GM23338 (cell line): ENCODE data around the gene PHYKPL. TPM values are rescaled to one million over a fixed set of nuclear protein-coding genes. Genes with fewer than 3 reads are reported as not detected.

ENCODE experiments used
- ATAC-seq: fragments of 200-7000 bp; cut with Tn5 transposase; 3 replicates; pipeline ENCODE4 v1.9.1; 2020
- DNase-seq: peaks from one replicate; pipeline ENCODE4 v3.0.0-alpha.2; 2015; ENCODE audit warnings: low spot score
- H2AFZ ChIP-seq: fragments of 200-600 bp; sonication (generic); 2 replicates; pipeline ENCODE4 v1.8.0; 2016; ENCODE audit warnings: antibody characterized with exemption, mild to moderate bottlenecking, moderate library complexity
- H3F3A ChIP-seq: fragments of 200-600 bp; sonication (generic); replicated peaks from 2 replicates; pipeline ENCODE4 v1.8.0; 2017; ENCODE audit warnings: antibody characterized with exemption, mixed run types, low read depth
- H3K27ac ChIP-seq: fragments of 200-600 bp; sonication (generic); 2 replicates; pipeline ENCODE4 v1.6.1; 2016; ENCODE audit warnings: low read depth
- H3K27me3 ChIP-seq: fragments of 200-600 bp; sonication (generic); 2 replicates; pipeline ENCODE4 v1.8.0; 2016; ENCODE audit warnings: mild to moderate bottlenecking, mixed run types, moderate library complexity; ENCODE audit not compliant: insufficient read depth
- H3K36me3 ChIP-seq: fragments of 200-600 bp; sonication (generic); 2 replicates; pipeline ENCODE4 v1.8.0; 2016; ENCODE audit warnings: mild to moderate bottlenecking; ENCODE audit not compliant: insufficient read depth
- H3K4me1 ChIP-seq: fragments of 200-600 bp; sonication (generic); 2 replicates; pipeline ENCODE4 v1.8.0; 2016; ENCODE audit warnings: mild to moderate bottlenecking, moderate library complexity; ENCODE audit not compliant: insufficient read depth
- H3K4me2 ChIP-seq: fragments of 200-600 bp; sonication (generic); 2 replicates; pipeline ENCODE4 v1.7.1; 2017; ENCODE audit warnings: mixed run types
- H3K4me3 ChIP-seq: fragments of 200-600 bp; sonication (generic); 2 replicates; pipeline ENCODE4 v1.6.1; 2016; ENCODE audit warnings: mixed run types
- H3K79me2 ChIP-seq: fragments of 200-600 bp; sonication (generic); replicated peaks from 2 replicates; pipeline ENCODE4 v1.8.0; 2017; ENCODE audit warnings: mild to moderate bottlenecking; ENCODE audit not compliant: insufficient read depth
- H3K9me2 ChIP-seq: fragments of 200-600 bp; sonication (generic); 2 replicates; pipeline ENCODE4 v1.8.0; 2017; ENCODE audit not compliant: insufficient read depth
- H4K20me1 ChIP-seq: fragments of 200-600 bp; sonication (generic); replicated peaks from 2 replicates; pipeline ENCODE4 v1.8.0; 2017; ENCODE audit warnings: mild to moderate bottlenecking; ENCODE audit not compliant: insufficient read depth
- H3K27ac Mint-ChIP-seq: 2 replicates; pipeline ENCODE4 v1.8.0; 2020; ENCODE audit warnings: inconsistent platforms, mild to moderate bottlenecking, moderate library complexity, mixed read lengths
- H3K27me3 Mint-ChIP-seq: 3 replicates; pipeline ENCODE4 v1.8.0; 2022; ENCODE audit warnings: low read depth, mild to moderate bottlenecking, moderate library complexity, mixed read lengths, inconsistent platforms; ENCODE audit not compliant: insufficient read depth, poor library complexity
- H3K36me3 Mint-ChIP-seq: 3 replicates; pipeline ENCODE4 v1.8.0; 2021; ENCODE audit warnings: low read depth, mild to moderate bottlenecking, inconsistent platforms, moderate library complexity, mixed read lengths
- H3K4me1 Mint-ChIP-seq: 3 replicates; pipeline ENCODE4 v1.8.0; 2020; ENCODE audit warnings: mild to moderate bottlenecking, inconsistent platforms, mixed read lengths
- H3K4me3 Mint-ChIP-seq: 3 replicates; pipeline ENCODE4 v1.8.0; 2021; ENCODE audit warnings: moderate library complexity, mild to moderate bottlenecking, inconsistent platforms, mixed read lengths
- H3K9me3 Mint-ChIP-seq: 3 replicates; pipeline ENCODE4 v1.8.0; 2020; ENCODE audit warnings: moderate library complexity, mild to moderate bottlenecking, inconsistent platforms, mixed read lengths
- EZH2phosphoT487 ChIP-seq: fragments of 200-600 bp; sonication (generic); IDR thresholded peaks from one replicate; pipeline ENCODE4 v1.8.1; 2018; ENCODE audit warnings: antibody characterized with exemption; ENCODE audit not compliant: unreplicated experiment
- NANOG ChIP-seq: IDR thresholded peaks from 2 replicates; pipeline ENCODE4 v1.6.1; 2016; ENCODE audit warnings: antibody characterized with exemption, borderline replicate concordance
- POLR2AphosphoS5 ChIP-seq: IDR thresholded peaks from 2 replicates; pipeline ENCODE4 v1.6.1; 2016; ENCODE audit warnings: antibody characterized with exemption, low read depth
- ZNF114 ChIP-seq: fragments of 250-450 bp; sonication (Bioruptor Pico); IDR thresholded peaks from 2 replicates; pipeline ENCODE4 v1.5.0; 2020; ENCODE audit warnings: mild to moderate bottlenecking, moderate library complexity
- ZNF331 ChIP-seq: fragments of 250-450 bp; sonication (Bioruptor Pico); IDR thresholded peaks from 2 replicates; pipeline ENCODE4 v1.5.0; 2020; ENCODE audit warnings: low read depth, mild to moderate bottlenecking, moderate library complexity
- polyA plus RNA-seq: library from polyadenylated mRNA; unstranded; fragments of >200 nt; fragmentation: Nextera tagmentation; extraction: Ambion mirVana; gene quantifications from 2 replicates; pipeline ENCODE4 v1.2.1, GENCODE V29; 2016
- total RNA-seq: library from RNA; depleted of rRNA; stranded (reverse); fragments of >200 nt; shearing (Covaris generic); gene quantifications from 2 replicates; pipeline ENCODE4 v1.2.3, GENCODE V29; 2014
- TF ChIP-seq, protein P1 (sequence below): IDR thresholded peaks from one replicate; pipeline ENCODE4 v1.6.1; 2018; ENCODE audit warnings: antibody characterized with exemption; ENCODE audit not compliant: unreplicated experiment
- TF ChIP-seq, protein P2 (sequence below): IDR thresholded peaks from 2 replicates; pipeline ENCODE4 v1.6.1; 2016; ENCODE audit warnings: antibody characterized with exemption
- TF ChIP-seq, protein P3 (sequence below), 2 experiments: fragments of 200-600 bp in 1 of 2; sonication (generic) in 1 of 2; conservative IDR thresholded peaks; 2 replicates each; pipeline versions ENCODE4 v1.5.1 to v1.6.1; 2016 to 2017; ENCODE audit warnings: antibody characterized with exemption in 2 of 2, low read depth in 2 of 2, mild to moderate bottlenecking in 2 of 2, moderate library complexity in 1 of 2

PHYKPL gene
- total and polyA plus RNA-seq, 2 experiments from 2014 or later = 15.9 to 20.8 TPM

DNA sequence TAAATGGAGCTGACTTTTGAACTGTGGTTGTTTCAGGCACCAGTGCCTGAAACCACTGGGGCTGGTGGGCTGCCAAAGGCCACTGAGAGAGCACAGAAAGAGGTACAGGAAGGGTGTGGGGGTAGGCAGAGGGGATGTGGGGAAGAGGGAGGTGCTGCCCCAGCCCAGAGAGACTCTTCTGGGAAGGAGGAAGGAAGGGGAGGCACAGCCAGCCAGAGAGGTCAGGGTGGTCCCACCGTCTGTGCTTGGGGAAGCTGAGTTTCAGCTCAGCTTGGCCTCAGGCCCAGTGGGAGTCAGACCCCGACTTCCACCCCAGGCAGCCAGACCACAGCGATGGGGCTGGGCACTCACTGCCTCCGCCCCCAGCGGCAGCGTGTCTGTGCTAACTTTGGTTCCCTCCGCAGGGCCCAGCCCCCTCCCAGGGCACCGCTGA lies 8.6 kb upstream of the PHYKPL start (continued):
- TF ChIP-seq, protein P1, sequence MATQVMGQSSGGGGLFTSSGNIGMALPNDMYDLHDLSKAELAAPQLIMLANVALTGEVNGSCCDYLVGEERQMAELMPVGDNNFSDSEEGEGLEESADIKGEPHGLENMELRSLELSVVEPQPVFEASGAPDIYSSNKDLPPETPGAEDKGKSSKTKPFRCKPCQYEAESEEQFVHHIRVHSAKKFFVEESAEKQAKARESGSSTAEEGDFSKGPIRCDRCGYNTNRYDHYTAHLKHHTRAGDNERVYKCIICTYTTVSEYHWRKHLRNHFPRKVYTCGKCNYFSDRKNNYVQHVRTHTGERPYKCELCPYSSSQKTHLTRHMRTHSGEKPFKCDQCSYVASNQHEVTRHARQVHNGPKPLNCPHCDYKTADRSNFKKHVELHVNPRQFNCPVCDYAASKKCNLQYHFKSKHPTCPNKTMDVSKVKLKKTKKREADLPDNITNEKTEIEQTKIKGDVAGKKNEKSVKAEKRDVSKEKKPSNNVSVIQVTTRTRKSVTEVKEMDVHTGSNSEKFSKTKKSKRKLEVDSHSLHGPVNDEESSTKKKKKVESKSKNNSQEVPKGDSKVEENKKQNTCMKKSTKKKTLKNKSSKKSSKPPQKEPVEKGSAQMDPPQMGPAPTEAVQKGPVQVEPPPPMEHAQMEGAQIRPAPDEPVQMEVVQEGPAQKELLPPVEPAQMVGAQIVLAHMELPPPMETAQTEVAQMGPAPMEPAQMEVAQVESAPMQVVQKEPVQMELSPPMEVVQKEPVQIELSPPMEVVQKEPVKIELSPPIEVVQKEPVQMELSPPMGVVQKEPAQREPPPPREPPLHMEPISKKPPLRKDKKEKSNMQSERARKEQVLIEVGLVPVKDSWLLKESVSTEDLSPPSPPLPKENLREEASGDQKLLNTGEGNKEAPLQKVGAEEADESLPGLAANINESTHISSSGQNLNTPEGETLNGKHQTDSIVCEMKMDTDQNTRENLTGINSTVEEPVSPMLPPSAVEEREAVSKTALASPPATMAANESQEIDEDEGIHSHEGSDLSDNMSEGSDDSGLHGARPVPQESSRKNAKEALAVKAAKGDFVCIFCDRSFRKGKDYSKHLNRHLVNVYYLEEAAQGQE = no peak

DNA sequence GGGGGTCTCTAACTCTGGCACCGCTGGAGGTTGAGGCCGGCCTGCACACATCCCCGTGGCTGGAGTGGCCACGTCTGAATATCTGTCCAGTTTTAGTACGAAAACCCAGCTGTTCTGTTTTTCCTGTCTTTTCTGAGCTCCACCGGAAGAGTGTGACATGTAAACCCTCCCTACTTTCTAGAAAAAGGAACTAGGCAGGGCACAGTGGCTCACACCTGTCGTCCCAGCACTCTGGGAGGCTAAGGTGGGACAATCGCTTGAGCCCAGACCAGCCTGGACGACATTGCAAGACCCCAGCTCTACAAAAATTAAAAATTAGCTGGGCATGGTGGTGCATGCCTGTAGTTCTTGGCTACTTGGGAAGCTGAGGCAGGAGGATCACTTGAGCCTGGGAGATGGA lies 8.2 kb upstream of the PHYKPL start:
- Mint-ChIP-seq H3K27me3 (peaks cover 21% of the 10 kb centered on the region), H3K4me3 (no peak overlapping the region), H3K36me3 (no peaks in the 10 kb centered on the region), H3K4me1 (peaks cover 6% of the 10 kb centered on the region), H3K9me3 (no peaks in the 10 kb centered on the region), H3K27ac (no peak overlapping the region)
- Histone ChIP-seq H3K9me2 (0 out of 2 replicates have a peak, but pooled peaks cover 4% of the 10 kb centered on the region), H3K36me3 (no peaks in the 10 kb centered on the region), H3K4me2 (no peak overlapping the region), H3K79me2 (no peaks in the 10 kb centered on the region), H3K27me3 (no peaks in the 10 kb centered on the region), H3K4me3 (no peak overlapping the region), H2AFZ (no peak overlapping the region), H3F3A (no peaks in the 10 kb centered on the region), H3K27ac (no peak overlapping the region), H4K20me1 (no peaks in the 10 kb centered on the region), H3K4me1 (no peaks in the 10 kb centered on the region; the same call in 1 of the 2 replicates)
- ATAC-seq = no peak
- no peak for DNase-seq
- TF ChIP-seq POLR2AphosphoS5 = no peak
- TF ChIP-seq NANOG = no peak
- TF ChIP-seq, protein P2, sequence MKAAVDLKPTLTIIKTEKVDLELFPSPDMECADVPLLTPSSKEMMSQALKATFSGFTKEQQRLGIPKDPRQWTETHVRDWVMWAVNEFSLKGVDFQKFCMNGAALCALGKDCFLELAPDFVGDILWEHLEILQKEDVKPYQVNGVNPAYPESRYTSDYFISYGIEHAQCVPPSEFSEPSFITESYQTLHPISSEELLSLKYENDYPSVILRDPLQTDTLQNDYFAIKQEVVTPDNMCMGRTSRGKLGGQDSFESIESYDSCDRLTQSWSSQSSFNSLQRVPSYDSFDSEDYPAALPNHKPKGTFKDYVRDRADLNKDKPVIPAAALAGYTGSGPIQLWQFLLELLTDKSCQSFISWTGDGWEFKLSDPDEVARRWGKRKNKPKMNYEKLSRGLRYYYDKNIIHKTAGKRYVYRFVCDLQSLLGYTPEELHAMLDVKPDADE = no peak
- TF ChIP-seq EZH2phosphoT487 = no peak
- no peak for TF ChIP-seq ZNF114
- TF ChIP-seq ZNF331 = no peak
- TF ChIP-seq, protein P3, sequence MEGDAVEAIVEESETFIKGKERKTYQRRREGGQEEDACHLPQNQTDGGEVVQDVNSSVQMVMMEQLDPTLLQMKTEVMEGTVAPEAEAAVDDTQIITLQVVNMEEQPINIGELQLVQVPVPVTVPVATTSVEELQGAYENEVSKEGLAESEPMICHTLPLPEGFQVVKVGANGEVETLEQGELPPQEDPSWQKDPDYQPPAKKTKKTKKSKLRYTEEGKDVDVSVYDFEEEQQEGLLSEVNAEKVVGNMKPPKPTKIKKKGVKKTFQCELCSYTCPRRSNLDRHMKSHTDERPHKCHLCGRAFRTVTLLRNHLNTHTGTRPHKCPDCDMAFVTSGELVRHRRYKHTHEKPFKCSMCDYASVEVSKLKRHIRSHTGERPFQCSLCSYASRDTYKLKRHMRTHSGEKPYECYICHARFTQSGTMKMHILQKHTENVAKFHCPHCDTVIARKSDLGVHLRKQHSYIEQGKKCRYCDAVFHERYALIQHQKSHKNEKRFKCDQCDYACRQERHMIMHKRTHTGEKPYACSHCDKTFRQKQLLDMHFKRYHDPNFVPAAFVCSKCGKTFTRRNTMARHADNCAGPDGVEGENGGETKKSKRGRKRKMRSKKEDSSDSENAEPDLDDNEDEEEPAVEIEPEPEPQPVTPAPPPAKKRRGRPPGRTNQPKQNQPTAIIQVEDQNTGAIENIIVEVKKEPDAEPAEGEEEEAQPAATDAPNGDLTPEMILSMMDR (conservative IDR thresholded peaks at IDR 0.05; ENCODE audit: low read depth in 2 of 2) = no peak
- TF ChIP-seq, protein P1 = no peak
